ENCODE results near the gene VILL.

Gene VILL

DNA sequence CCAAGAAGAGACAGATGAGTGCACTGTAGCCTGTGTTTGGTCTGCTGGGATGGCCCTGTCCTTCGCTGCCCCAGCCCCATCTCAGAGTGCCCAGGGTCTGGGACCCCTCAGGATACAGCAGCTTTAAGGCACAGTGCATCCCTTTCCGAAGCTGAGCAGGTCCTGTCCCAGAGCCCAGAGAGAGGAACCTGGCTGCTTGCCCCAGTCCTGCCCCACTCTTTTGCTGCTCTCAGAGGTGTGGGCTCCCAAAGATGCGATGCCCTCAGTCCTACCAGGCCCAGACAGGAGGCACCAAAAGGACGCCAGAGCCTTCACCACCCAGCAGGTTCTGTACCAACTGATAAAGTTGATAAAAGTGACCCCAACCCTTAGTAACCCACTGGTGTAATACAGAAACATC lies 30.6 kb downstream of the VILL start:
- no peak for TF ChIP-seq PAX5 (IDR thresholded peaks at IDR 0.05; ENCODE audit: insufficient read depth, low read length, severe bottlenecking)
- TF ChIP-seq SPI1 (IDR thresholded peaks at IDR 0.05; ENCODE audit: low read depth, low read length) = no peak
- no peak for TF ChIP-seq POLR2AphosphoS5 (IDR thresholded peaks at IDR 0.05; ENCODE audit: low read depth, low read length)
- no peak for TF ChIP-seq TAF1 (IDR thresholded peaks at IDR 0.05; ENCODE audit: low read depth, low read length)
- TF ChIP-seq POU2F2 (IDR thresholded peaks at IDR 0.05; ENCODE audit: low read depth, low read length) = no peak
- no peak for TF ChIP-seq POLR2A (IDR thresholded peaks at IDR 0.05; ENCODE audit: low read depth, low read length)
- FAIRE-seq (no peak), DNase-seq (ENCODE audit: insufficient read length, low spot score) (no peak)

DNA sequence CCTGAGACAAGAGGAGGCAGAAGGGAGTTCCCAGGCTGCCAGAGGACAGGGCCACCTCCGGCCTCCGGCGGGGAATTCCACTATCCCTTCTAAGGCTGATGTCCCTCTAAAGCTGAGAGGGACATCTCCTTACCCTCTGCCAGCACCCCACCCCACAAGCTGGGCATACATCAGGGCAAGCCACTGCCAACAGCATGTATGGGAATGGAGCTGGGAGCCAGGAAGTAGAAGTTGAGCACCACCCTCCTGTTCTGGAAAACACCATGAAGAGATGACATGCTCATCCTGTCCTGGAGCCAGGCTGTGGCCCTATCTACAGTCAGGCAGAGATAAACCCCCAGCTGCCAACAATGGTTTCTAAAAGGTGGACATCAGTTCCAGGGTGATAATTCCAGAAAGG lies 31.7 kb downstream of the VILL start:
- DNase-seq (ENCODE audit: insufficient read length, low spot score) (no peak), FAIRE-seq (no peak)
- TF ChIP-seq TAF1 (IDR thresholded peaks at IDR 0.05; ENCODE audit: low read depth, low read length) (no peak), POLR2AphosphoS5 (IDR thresholded peaks at IDR 0.05; ENCODE audit: low read depth, low read length) (no peak), POU2F2 (IDR thresholded peaks at IDR 0.05; ENCODE audit: low read depth, low read length) (no peak), SPI1 (IDR thresholded peaks at IDR 0.05; ENCODE audit: low read depth, low read length) (no peak), POLR2A (IDR thresholded peaks at IDR 0.05; ENCODE audit: low read depth, low read length) (no peak), PAX5 (IDR thresholded peaks at IDR 0.05; ENCODE audit: insufficient read depth, low read length, severe bottlenecking) (no peak)

DNA sequence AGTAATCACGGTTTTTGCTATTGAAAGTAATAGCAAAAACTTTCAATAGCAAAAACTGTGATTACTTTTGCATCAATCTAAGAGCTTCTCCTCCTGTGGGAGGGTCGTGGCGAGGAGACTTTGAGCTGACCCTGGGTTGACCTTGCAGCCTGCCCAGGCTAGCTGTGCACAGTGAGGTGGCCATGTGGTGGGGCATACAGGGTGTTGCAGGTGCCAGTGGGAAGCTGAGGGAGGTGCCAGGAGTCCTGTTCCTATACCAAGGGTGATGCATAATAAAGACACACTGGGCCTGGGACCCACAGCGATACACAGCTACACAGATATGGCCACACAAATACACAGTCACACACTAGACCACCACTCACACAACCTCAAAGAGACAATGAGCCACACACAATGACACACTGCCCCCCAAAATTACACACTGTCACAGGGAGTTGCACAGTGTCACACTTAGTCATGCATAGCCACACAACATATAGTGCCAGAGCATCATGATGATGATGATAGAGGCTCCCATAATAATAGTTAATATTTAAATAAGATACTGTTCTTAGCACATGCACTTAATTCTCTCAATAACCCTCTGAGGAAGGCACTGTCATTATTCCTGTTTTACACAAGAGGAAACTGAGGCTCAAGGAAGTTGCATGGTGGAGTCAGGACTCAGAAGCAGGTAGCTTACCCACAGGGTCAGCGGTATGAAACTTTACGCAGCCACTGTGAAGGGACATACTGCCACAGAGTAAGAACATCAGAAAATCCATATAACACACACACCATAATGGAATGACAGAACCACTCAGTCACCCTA lies 32.5 kb downstream of the VILL start:
- DNase-seq (ENCODE audit: insufficient read length, low spot score) (no peak), FAIRE-seq (no peak)
- TF ChIP-seq SPI1 (IDR thresholded peaks at IDR 0.05; ENCODE audit: low read depth, low read length) (no peak), PAX5 (IDR thresholded peaks at IDR 0.05; ENCODE audit: insufficient read depth, low read length, severe bottlenecking) (no peak), POU2F2 (IDR thresholded peaks at IDR 0.05; ENCODE audit: low read depth, low read length) (no peak), POLR2AphosphoS5 (IDR thresholded peaks at IDR 0.05; ENCODE audit: low read depth, low read length) (no peak), TAF1 (IDR thresholded peaks at IDR 0.05; ENCODE audit: low read depth, low read length) (no peak), POLR2A (IDR thresholded peaks at IDR 0.05; ENCODE audit: low read depth, low read length) (no peak)

DNA sequence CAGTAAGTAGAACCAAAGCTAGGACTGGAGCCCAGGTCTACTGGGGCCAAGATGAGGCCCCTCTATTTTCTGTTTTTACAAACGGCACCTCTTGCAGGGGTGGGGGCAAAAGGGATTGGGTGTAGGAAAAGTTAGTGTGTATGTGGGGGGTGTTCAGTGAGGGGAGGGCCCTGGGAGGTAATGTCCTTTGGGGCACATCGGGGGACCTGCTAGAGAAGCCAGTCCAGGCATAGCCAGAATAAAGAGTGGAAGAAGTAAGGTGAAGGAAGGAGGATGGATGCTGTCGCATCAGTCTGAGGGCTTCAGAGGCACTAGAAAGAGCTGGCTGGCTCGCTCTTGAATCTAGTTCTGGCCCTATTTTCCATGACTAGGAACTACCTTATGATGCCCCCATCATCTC lies 36.3 kb downstream of the VILL start:
- no peak for FAIRE-seq
- no peak for DNase-seq (ENCODE audit: insufficient read length, low spot score)
- TF ChIP-seq TAF1 (IDR thresholded peaks at IDR 0.05; ENCODE audit: low read depth, low read length) = no peak
- no peak for TF ChIP-seq POLR2AphosphoS5 (IDR thresholded peaks at IDR 0.05; ENCODE audit: low read depth, low read length)
- TF ChIP-seq POU2F2 (IDR thresholded peaks at IDR 0.05; ENCODE audit: low read depth, low read length) = no peak
- no peak for TF ChIP-seq POLR2A (IDR thresholded peaks at IDR 0.05; ENCODE audit: low read depth, low read length)
- TF ChIP-seq SPI1 (IDR thresholded peaks at IDR 0.05; ENCODE audit: low read depth, low read length) = no peak
- TF ChIP-seq PAX5 (IDR thresholded peaks at IDR 0.05; ENCODE audit: insufficient read depth, low read length, severe bottlenecking) = no peak

DNA sequence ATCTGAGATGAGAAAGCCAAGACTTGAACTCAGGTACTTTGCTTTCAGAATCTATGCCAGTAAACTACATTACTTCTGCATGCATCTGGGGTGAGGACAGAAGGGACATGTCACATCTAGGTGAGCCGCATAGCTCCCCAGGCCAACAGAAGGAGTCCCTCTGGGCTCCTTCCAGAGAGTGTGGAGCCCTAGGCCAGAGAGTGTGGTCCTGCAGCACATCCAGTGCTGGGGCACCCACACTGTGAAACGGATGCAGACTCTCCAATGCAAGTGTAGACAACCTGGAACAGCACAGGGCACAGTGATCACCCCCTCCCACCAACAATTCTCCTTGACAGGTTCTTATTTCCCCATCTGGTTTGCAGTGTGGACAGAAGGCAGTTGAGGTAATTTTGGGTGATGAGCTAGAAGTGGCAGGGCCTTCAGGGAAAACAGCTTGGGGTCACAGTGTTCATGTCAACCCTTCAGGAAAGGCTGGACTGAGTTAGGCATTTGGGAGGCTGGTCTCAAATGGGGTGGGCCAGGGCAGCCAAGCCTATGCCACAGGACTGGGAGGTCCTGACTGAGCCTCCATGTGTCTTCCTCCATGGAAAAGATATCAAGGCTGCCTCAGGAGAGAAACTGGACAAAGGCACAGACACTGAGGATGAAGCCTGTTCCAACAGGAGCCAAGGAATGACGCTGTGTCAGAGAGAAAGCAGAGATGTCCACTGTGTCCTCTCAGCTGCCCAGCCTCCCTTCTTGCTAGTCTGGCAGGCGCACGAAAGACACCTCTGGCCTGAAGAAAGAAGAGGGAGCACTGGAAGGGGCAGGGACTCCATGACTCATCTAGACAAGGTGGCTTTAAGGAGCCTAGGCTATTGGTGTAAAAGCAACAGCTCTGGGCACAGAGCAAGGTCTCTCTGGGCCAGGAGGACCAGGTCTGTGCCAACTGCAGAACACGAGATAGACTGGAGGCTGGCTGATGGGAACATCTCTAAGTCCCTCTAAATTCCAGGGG lies 37.2 kb downstream of the VILL start:
- FAIRE-seq (no peak), DNase-seq (ENCODE audit: insufficient read length, low spot score) (no peak)
- TF ChIP-seq SPI1 (IDR thresholded peaks at IDR 0.05; ENCODE audit: low read depth, low read length) = no peak
- TF ChIP-seq POU2F2 (IDR thresholded peaks at IDR 0.05; ENCODE audit: low read depth, low read length) = no peak
- TF ChIP-seq POLR2A (IDR thresholded peaks at IDR 0.05; ENCODE audit: low read depth, low read length) = no peak
- TF ChIP-seq PAX5 (IDR thresholded peaks at IDR 0.05; ENCODE audit: insufficient read depth, low read length, severe bottlenecking) = no peak
- TF ChIP-seq POLR2AphosphoS5 (IDR thresholded peaks at IDR 0.05; ENCODE audit: low read depth, low read length) = no peak
- no peak for TF ChIP-seq TAF1 (IDR thresholded peaks at IDR 0.05; ENCODE audit: low read depth, low read length)

DNA sequence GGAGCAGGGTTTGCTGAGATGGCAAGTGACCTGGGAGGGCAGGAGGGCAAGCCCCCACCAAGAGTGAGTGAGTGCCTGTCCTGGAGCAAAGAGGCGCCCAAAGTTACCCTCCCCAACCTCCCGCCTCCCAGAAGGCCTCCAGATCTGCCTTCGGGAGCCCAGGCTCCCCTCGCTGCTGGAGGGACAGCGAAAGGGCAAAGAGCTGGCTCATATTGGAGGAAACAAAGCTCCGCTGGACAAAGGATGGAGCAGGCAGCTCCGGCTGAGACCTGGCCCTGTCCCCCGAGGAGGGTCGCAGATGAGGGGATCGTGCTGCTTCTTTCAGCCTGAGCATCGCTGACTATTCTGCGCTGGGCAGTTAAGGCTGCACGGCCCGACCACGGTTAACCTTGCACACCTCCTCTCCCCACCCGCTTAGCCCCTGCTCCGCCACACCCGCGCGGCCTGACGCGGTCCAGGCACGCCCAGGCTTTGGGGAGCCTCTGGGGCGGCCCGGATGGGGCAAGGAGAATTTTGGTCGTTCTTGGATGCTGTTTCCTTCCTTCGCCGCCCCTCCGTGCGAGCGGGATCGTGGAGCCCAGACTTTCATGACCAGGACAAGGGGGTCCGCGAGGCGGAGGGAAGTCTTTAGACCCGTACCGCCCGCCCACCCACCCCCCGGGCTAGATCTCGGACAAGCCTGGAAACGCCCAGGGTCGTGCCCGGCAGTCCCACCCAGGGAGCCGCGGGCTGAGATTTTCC lies 38.2 kb downstream of the VILL start:
- DNase-seq (ENCODE audit: insufficient read length, low spot score) (no peak), FAIRE-seq (no peak)
- no peak for TF ChIP-seq PAX5 (IDR thresholded peaks at IDR 0.05; ENCODE audit: insufficient read depth, low read length, severe bottlenecking)
- no peak for TF ChIP-seq SPI1 (IDR thresholded peaks at IDR 0.05; ENCODE audit: low read depth, low read length)
- no peak for TF ChIP-seq POU2F2 (IDR thresholded peaks at IDR 0.05; ENCODE audit: low read depth, low read length)
- no peak for TF ChIP-seq POLR2AphosphoS5 (IDR thresholded peaks at IDR 0.05; ENCODE audit: low read depth, low read length)
- no peak for TF ChIP-seq POLR2A (IDR thresholded peaks at IDR 0.05; ENCODE audit: low read depth, low read length)
- TF ChIP-seq TAF1 (IDR thresholded peaks at IDR 0.05; ENCODE audit: low read depth, low read length) = no peak

DNA sequence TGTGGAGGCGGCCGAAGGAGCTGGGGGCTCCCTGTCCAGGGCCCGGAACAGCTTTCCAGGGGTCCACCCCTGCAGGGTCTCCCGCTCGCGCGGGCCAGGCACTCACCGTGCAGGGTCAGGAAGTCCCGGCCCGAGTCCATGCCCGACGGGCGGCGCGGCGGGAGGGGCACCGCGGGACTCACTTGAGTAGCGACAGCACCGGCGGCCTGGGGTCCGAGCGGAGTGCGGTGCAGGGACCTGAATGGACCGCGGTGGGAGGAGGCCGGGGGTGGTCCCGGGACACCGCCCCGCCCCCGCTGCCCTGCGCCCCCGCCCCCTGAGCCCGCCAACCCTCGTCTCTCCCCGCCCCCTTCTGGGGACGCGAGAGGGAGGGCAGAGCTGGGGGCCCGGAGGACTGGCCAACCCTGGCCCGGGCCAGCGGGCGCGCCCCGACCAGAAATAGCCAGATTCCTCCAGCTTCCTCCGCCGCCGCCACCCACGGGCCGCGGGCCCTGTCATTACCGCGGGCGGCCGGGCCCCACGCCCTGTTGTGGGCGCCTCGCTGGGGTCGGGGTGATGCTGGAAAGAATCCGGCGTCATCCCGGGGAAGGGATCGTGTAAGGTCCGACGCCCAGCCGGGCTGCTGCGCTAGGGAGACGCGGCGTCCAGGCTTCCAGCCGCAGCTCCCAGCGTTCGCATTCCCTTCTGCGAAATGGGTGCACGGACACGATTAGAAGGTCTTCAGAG lies 39.0 kb downstream of the VILL start, which contains the start of gene PLCD1:
Gene PLCD1 (minus strand): TSS at position 243 of the 726 bp plus-strand sequence. CDS start 103 bp downstream, at position 140.
- TF ChIP-seq PAX5 (IDR thresholded peaks at IDR 0.05; ENCODE audit: insufficient read depth, low read length, severe bottlenecking) (no peak), POLR2AphosphoS5 (IDR thresholded peaks at IDR 0.05; ENCODE audit: low read depth, low read length) (no peak), SPI1 (IDR thresholded peaks at IDR 0.05; ENCODE audit: low read depth, low read length) (no peak)
- no peak for DNase-seq (ENCODE audit: insufficient read length, low spot score)
- FAIRE-seq = no peak

Measured in GM12891 (cell line).